Body of pancreas (tissue), 4 donors: ENCODE data around the gene RBBP8NL.

Experiments used
- CTCF ChIP-seq, 7 experiments: fragments of 450-650 bp in 4 of 7; fragments of 200-600 bp in 3 of 7; sonication (generic) in 3 of 7; IDR thresholded peaks; one replicate each; pipeline ENCODE4 v1.5.1; 2016 to 2019; ENCODE audit warnings: antibody characterized with exemption in 7 of 7
- POLR2A ChIP-seq, 3 donors: fragments of 450-650 bp; IDR thresholded peaks; one replicate each; pipeline ENCODE4 v1.6.1; 2016; ENCODE audit warnings: antibody characterized with exemption in 3 of 3, mild to moderate bottlenecking in 2 of 3

GRCh38 chr20:62388839-62389600 lies 38.3 kb downstream of the RBBP8NL start:
- TF ChIP-seq CTCF (IDR thresholded peaks at IDR 0.05) (no peak), POLR2A (IDR thresholded peaks at IDR 0.05) (no peak)
